Measurements from ENCODE around the gene SCN9A. TPM values are rescaled to one million over a fixed set of nuclear protein-coding genes. Genes with fewer than 3 reads are reported as not detected.

Gene SCN9A
- total RNA-seq, 2 donors from 2014 or later: 3.8 to 4.5 TPM

DNA sequence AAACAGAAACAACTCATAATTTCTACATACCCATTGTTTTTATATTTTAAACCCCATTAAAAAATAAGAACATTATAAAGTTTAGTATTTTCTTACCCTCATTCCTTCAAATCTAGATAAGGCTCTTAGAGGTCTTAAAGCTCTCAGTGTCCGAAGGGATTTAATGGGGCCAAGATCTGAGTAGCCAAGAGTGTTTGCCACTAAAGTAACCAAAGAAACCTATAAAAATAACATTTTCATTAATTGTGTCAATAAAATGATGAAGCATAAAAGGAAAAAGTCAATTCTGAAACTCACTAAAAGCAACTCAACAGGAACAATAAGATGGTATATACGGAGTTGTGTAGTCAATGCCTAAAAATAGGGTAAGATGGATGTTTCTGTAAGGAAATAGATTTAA lies 142.5 kb downstream of the SCN9A start:
- H3K27me3 ChIP-seq (replicated peaks; ENCODE audit: insufficient read depth): no peaks in the 10 kb centered on the region
- TF ChIP-seq, protein P1, sequence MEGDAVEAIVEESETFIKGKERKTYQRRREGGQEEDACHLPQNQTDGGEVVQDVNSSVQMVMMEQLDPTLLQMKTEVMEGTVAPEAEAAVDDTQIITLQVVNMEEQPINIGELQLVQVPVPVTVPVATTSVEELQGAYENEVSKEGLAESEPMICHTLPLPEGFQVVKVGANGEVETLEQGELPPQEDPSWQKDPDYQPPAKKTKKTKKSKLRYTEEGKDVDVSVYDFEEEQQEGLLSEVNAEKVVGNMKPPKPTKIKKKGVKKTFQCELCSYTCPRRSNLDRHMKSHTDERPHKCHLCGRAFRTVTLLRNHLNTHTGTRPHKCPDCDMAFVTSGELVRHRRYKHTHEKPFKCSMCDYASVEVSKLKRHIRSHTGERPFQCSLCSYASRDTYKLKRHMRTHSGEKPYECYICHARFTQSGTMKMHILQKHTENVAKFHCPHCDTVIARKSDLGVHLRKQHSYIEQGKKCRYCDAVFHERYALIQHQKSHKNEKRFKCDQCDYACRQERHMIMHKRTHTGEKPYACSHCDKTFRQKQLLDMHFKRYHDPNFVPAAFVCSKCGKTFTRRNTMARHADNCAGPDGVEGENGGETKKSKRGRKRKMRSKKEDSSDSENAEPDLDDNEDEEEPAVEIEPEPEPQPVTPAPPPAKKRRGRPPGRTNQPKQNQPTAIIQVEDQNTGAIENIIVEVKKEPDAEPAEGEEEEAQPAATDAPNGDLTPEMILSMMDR (IDR thresholded peaks at IDR 0.05): no peak
- no peak overlapping the region for H3K4me3 ChIP-seq
- no peaks in the 10 kb centered on the region for H3K36me3 ChIP-seq
- no peaks in the 10 kb centered on the region for H3K9me3 ChIP-seq
- no peak overlapping the region for H3K27ac ChIP-seq
- ATAC-seq (ENCODE audit: insufficient number of reproducible peaks, low FRiP score, low read depth): no peak
- no peaks in the 10 kb centered on the region for H3K4me1 ChIP-seq (ENCODE audit: control insufficient read depth in 1 of 2, low read depth in 2 of 2)
- no peak for DNase-seq (ENCODE audit: low spot score)

DNA sequence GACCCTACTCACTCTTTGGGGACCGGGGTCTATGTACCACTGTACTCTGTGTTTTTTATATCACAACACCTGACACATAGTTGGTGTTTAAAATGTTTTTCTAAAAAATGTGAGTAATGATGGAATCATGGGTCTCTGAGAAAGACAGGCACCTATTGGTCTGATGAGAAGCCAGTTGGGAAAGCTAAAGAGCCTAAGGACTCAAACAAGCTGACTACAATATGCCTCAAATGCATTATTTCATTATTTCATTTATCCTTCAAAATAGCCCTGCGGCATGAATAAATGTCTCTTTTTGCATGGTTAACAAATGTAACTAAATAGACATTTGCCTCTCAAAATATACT lies 145.0 kb downstream of the SCN9A start:
- Histone ChIP-seq H3K36me3 (no peaks in the 10 kb centered on the region), H3K9me3 (no peaks in the 10 kb centered on the region), H3K4me1 (ENCODE audit: control insufficient read depth in 1 of 2, low read depth in 2 of 2) (no peaks in the 10 kb centered on the region), H3K27ac (no peak overlapping the region), H3K27me3 (replicated peaks; ENCODE audit: insufficient read depth) (no peaks in the 10 kb centered on the region), H3K4me3 (no peak overlapping the region)
- TF ChIP-seq, protein P1 (IDR thresholded peaks at IDR 0.05): no peak
- DNase-seq (ENCODE audit: low spot score) (no peak), ATAC-seq (ENCODE audit: insufficient number of reproducible peaks, low FRiP score, low read depth) (no peak)

DNA sequence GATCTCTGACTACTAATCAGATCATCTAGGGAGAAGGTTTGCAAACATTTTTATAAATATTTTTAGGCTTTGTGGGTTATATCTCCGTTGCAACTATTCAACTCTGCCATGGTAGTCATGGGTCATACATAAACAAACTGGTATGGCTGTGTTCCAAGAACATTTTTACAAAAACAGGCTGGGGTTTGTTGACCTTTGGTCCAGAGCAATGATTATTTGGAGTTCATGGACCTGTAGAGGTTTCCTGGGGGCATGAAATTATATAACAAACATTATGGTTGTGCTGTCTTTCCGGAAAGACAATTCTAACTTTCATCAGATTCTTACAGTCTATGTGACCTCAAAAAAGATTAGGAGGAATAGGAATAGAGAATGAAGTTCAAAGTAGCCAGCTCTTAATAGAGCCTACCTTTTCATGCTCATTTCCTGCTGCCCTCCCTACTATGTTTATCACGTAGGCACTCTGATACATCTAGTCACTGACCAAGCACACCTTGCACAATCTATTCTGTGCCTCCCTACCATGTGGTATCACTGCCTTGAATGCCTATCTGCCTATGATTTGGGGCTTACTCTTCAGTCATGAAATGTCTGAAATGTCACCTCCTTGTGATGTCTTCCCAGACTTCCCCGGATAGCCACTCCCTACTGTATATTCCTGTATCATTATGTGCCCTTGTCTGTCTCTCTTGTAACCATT lies 145.6 kb downstream of the SCN9A start:
- H3K27ac ChIP-seq: no peak overlapping the region
- DNase-seq (ENCODE audit: low spot score): no peak
- TF ChIP-seq, protein P1 (IDR thresholded peaks at IDR 0.05): no peak
- H3K4me3 ChIP-seq: no peak overlapping the region
- no peaks in the 10 kb centered on the region for H3K27me3 ChIP-seq (replicated peaks; ENCODE audit: insufficient read depth)
- no peak for ATAC-seq (ENCODE audit: insufficient number of reproducible peaks, low FRiP score, low read depth)
- H3K36me3 ChIP-seq: no peaks in the 10 kb centered on the region
- H3K4me1 ChIP-seq (ENCODE audit: control insufficient read depth in 1 of 2, low read depth in 2 of 2): no peaks in the 10 kb centered on the region
- H3K9me3 ChIP-seq: no peaks in the 10 kb centered on the region

DNA sequence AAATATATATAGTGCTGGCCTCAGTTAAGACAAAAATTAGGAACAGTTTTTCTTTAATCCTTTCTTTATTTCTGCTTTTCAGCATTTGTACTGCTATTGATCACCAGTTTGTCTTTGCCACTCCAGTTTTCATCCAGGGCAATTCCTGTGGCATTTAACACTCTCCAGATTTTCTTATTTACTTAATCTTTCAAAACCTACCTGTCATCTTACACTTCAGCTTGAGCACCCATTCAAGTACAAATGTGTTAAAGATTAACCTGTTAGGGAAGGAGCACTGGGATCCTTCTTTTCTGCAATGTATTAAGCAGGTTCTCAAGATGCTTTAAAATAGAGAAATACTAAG lies 146.1 kb downstream of the SCN9A start:
- H3K4me3 ChIP-seq: no peak overlapping the region
- no peak overlapping the region for H3K27ac ChIP-seq
- TF ChIP-seq, protein P1 (IDR thresholded peaks at IDR 0.05): no peak
- ATAC-seq (ENCODE audit: insufficient number of reproducible peaks, low FRiP score, low read depth): no peak
- no peak for DNase-seq (ENCODE audit: low spot score)
- H3K4me1 ChIP-seq (ENCODE audit: control insufficient read depth in 1 of 2, low read depth in 2 of 2): no peaks in the 10 kb centered on the region
- H3K36me3 ChIP-seq: no peaks in the 10 kb centered on the region
- no peaks in the 10 kb centered on the region for H3K27me3 ChIP-seq (replicated peaks; ENCODE audit: insufficient read depth)
- no peaks in the 10 kb centered on the region for H3K9me3 ChIP-seq

DNA sequence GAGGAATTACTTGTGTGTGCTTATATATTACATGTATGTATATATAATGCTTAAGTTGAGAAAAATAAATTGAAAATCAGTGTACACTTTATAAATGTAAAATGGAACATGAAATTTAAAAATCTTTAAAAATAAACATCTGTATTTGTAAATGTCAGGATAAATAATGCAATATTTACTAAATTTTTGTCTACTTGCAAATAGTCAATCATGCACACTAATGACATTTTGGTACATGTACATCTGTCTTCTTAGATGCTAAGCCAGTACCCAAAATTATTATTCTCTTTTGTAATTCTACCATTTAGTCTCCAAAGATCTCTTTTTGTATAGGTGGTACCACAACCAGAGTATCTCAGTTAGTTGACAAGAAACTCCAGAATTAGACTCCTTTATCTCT lies 151.5 kb downstream of the SCN9A start:
- ATAC-seq (ENCODE audit: insufficient number of reproducible peaks, low FRiP score, low read depth) (no peak), DNase-seq (ENCODE audit: low spot score) (no peak)
- Histone ChIP-seq H3K4me3 (no peak overlapping the region), H3K27ac (no peak overlapping the region), H3K4me1 (ENCODE audit: control insufficient read depth in 1 of 2, low read depth in 2 of 2) (no peaks in the 10 kb centered on the region), H3K36me3 (no peaks in the 10 kb centered on the region), H3K9me3 (no peaks in the 10 kb centered on the region), H3K27me3 (replicated peaks; ENCODE audit: insufficient read depth) (no peaks in the 10 kb centered on the region)
- TF ChIP-seq, protein P1 (IDR thresholded peaks at IDR 0.05): no peak
